GM12878 (cell line): ENCODE data around the gene ZNF426.

ENCODE experiments used
- BACH1 ChIP-seq: fragments of 450-650 bp; IDR thresholded peaks from 2 replicates; pipeline ENCODE4 v1.6.1; 2017; ENCODE audit warnings: mild to moderate bottlenecking, borderline replicate concordance
- BRCA1 ChIP-seq: IDR thresholded peaks from 2 replicates; pipeline ENCODE4 v1.6.1; 2011; ENCODE audit warnings: low read depth, low read length, improper control_type of control experiment
- POLR2AphosphoS5 ChIP-seq: IDR thresholded peaks from 2 replicates; pipeline ENCODE4 v1.6.1; 2011; ENCODE audit warnings: mild to moderate bottlenecking, low read length, inconsistent platforms
- RCOR1 ChIP-seq: conservative IDR thresholded peaks from 2 replicates; pipeline ENCODE4 v1.6.1; 2012; ENCODE audit warnings: low read depth, low read length, improper control_type of control experiment
- TF ChIP-seq, protein P1 (sequence below), 3 experiments: IDR thresholded peaks in 2 of 3; conservative IDR thresholded peaks in 1 of 3; 2 replicates each; pipeline ENCODE4 v1.5.1; 2011; ENCODE audit warnings: low read depth in 3 of 3, low read length in 3 of 3, mild to moderate bottlenecking in 3 of 3, control low read depth in 2 of 3, moderate library complexity in 2 of 3, inconsistent platforms in 1 of 3, mixed read lengths in 1 of 3; ENCODE audit not compliant: control insufficient read depth in 2 of 3, insufficient read depth in 1 of 3; ENCODE audit errors: extremely low read depth in 1 of 3
- TF ChIP-seq, protein P2 (sequence below): IDR thresholded peaks from 2 replicates; pipeline ENCODE4 v1.6.1; 2011; ENCODE audit warnings: low read depth, low read length, improper control_type of control experiment, borderline replicate concordance
- TF ChIP-seq, protein P3 (sequence below): fragments of 450-650 bp; IDR thresholded peaks from 2 replicates; pipeline ENCODE4 v1.6.1; 2018; ENCODE audit warnings: mild to moderate bottlenecking, low read depth, moderate library complexity; ENCODE audit not compliant: partially characterized antibody

DNA sequence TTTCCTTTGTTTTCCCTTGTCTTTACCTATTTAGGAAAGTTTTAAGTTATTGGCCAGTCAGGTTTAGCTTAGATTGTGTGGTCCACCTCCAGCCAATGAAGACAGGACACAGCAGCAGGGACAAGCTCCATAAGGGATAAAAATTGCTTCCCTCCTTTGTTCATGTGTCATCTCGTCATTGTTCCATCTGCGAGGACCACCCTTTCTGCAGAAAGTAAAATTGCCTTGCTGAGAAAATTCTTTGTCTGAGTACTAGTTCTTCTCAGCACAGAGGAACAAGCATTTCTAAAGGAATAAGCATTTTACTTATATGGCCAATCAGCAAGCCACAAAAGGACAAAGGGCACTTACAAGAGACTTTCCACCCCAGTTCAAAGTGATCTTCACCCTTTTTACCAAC lies 51.4 kb downstream of the ZNF426 start:
- no peak for TF ChIP-seq POLR2AphosphoS5
- TF ChIP-seq BACH1: no peak
- TF ChIP-seq, protein P1, sequence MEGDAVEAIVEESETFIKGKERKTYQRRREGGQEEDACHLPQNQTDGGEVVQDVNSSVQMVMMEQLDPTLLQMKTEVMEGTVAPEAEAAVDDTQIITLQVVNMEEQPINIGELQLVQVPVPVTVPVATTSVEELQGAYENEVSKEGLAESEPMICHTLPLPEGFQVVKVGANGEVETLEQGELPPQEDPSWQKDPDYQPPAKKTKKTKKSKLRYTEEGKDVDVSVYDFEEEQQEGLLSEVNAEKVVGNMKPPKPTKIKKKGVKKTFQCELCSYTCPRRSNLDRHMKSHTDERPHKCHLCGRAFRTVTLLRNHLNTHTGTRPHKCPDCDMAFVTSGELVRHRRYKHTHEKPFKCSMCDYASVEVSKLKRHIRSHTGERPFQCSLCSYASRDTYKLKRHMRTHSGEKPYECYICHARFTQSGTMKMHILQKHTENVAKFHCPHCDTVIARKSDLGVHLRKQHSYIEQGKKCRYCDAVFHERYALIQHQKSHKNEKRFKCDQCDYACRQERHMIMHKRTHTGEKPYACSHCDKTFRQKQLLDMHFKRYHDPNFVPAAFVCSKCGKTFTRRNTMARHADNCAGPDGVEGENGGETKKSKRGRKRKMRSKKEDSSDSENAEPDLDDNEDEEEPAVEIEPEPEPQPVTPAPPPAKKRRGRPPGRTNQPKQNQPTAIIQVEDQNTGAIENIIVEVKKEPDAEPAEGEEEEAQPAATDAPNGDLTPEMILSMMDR (IDR thresholded peaks at IDR 0.05 in 2 of 3, conservative IDR thresholded peaks at IDR 0.05 in 1 of 3; ENCODE audit: control insufficient read depth in 2 of 3, extremely low read depth in 1 of 3, insufficient read depth in 1 of 3, low read depth in 3 of 3, low read length in 3 of 3): no peak
- no peak for TF ChIP-seq RCOR1
- TF ChIP-seq, protein P2, sequence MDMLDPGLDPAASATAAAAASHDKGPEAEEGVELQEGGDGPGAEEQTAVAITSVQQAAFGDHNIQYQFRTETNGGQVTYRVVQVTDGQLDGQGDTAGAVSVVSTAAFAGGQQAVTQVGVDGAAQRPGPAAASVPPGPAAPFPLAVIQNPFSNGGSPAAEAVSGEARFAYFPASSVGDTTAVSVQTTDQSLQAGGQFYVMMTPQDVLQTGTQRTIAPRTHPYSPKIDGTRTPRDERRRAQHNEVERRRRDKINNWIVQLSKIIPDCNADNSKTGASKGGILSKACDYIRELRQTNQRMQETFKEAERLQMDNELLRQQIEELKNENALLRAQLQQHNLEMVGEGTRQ: no peak
- TF ChIP-seq, protein P3, sequence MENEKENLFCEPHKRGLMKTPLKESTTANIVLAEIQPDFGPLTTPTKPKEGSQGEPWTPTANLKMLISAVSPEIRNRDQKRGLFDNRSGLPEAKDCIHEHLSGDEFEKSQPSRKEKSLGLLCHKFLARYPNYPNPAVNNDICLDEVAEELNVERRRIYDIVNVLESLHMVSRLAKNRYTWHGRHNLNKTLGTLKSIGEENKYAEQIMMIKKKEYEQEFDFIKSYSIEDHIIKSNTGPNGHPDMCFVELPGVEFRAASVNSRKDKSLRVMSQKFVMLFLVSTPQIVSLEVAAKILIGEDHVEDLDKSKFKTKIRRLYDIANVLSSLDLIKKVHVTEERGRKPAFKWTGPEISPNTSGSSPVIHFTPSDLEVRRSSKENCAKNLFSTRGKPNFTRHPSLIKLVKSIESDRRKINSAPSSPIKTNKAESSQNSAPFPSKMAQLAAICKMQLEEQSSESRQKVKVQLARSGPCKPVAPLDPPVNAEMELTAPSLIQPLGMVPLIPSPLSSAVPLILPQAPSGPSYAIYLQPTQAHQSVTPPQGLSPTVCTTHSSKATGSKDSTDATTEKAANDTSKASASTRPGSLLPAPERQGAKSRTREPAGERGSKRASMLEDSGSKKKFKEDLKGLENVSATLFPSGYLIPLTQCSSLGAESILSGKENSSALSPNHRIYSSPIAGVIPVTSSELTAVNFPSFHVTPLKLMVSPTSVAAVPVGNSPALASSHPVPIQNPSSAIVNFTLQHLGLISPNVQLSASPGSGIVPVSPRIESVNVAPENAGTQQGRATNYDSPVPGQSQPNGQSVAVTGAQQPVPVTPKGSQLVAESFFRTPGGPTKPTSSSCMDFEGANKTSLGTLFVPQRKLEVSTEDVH: no peak
- TF ChIP-seq BRCA1: no peak
